B cell (primary cell): ENCODE data around the gene SMAP1. TPM values are rescaled to one million over a fixed set of nuclear protein-coding genes. Genes with fewer than 3 reads are reported as not detected.

Experiments
- ATAC-seq: fragments of 200-7000 bp; cut with Tn5 transposase; one replicate; pipeline ENCODE4 v1.10.0; 2021; ENCODE audit warnings: low read depth, mild to moderate bottlenecking, moderate number of reproducible peaks, moderate library complexity
- CTCF ChIA-PET: fragments of 350-600 bp; sonication (Branson Sonifier 250); formaldehyde crosslinking; loops from one replicate; lab custom pipeline; 2021; ENCODE audit warnings: antibody characterized with exemption, inconsistent platforms; lab: Charles Lee
- POLR2A ChIA-PET: fragments of 350-600 bp; sonication (Branson Sonifier 250); formaldehyde crosslinking; loops from one replicate; lab custom pipeline; 2021; ENCODE audit warnings: antibody characterized with exemption; lab: Charles Lee
- DNase-seq: peaks from one replicate; pipeline ENCODE4 v3.0.0; 2013
- H2AFZ ChIP-seq: 2 replicates; pipeline ENCODE4 v1.6.1; 2012; ENCODE audit warnings: mild to moderate bottlenecking, low read depth, low read length; ENCODE audit not compliant: insufficient read depth, poor library complexity, severe bottlenecking
- H3K27ac ChIP-seq, 2 donors: 1 replicate in 1 of 2; 2 replicates in 1 of 2; pipeline ENCODE4 v1.5.1; 2012 to 2013; ENCODE audit warnings: low read length in 2 of 2, mild to moderate bottlenecking in 2 of 2, moderate library complexity in 1 of 2
- H3K27me3 ChIP-seq, 4 experiments: fragments of 200-600 bp in 1 of 4; sonication (generic) in 1 of 4; replicated peaks in 1 of 4; 1 replicate in 2 of 4; 2 replicates in 2 of 4; pipeline versions ENCODE4 v1.6.1 to v1.7.0; 2013 to 2016; ENCODE audit warnings: low read length in 3 of 4, mild to moderate bottlenecking in 2 of 4, mixed read lengths in 1 of 4, moderate library complexity in 1 of 4; ENCODE audit not compliant: insufficient read depth in 4 of 4, control insufficient read depth in 3 of 4; ENCODE audit errors: control extremely low read depth in 1 of 4
- H3K36me3 ChIP-seq, 2 experiments: replicated peaks in 1 of 2; 1 replicate in 1 of 2; 2 replicates in 1 of 2; pipeline versions ENCODE4 v1.6.1 to v1.7.1; 2013; ENCODE audit warnings: low read length in 1 of 2; ENCODE audit not compliant: insufficient read depth in 2 of 2, control insufficient read depth in 1 of 2; ENCODE audit errors: control extremely low read depth in 1 of 2, extremely low read depth in 1 of 2
- H3K4me1 ChIP-seq, 2 donors: fragments of 200-600 bp in 1 of 2; sonication (generic) in 1 of 2; 1 replicate in 1 of 2; 2 replicates in 1 of 2; pipeline versions ENCODE4 v1.5.1 to v1.6.1; 2013 to 2017; ENCODE audit warnings: low read length in 2 of 2; ENCODE audit not compliant: control insufficient read depth in 2 of 2, insufficient read depth in 2 of 2
- H3K4me2 ChIP-seq: replicated peaks from 2 replicates; pipeline ENCODE3; 2012; ENCODE audit warnings: mild to moderate bottlenecking, low read depth, low read length; ENCODE audit not compliant: poor library complexity, severe bottlenecking
- H3K4me3 ChIP-seq, 5 experiments: fragments of 200-600 bp in 1 of 5; sonication (generic) in 1 of 5; 1 replicate in 3 of 5; 2 replicates in 2 of 5; pipeline versions ENCODE4 v1.5.1 to v1.7.0; 2011 to 2016; ENCODE audit warnings: low read length in 4 of 5, mild to moderate bottlenecking in 4 of 5, low read depth in 2 of 5, control low read depth in 1 of 5, moderate library complexity in 1 of 5; ENCODE audit not compliant: insufficient read depth in 1 of 5; ENCODE audit errors: control extremely low read depth in 1 of 5, extremely low read depth in 1 of 5
- H3K79me2 ChIP-seq: fragments of 200-600 bp; sonication (generic); one replicate; pipeline ENCODE4 v1.6.0; 2016; ENCODE audit warnings: low read length; ENCODE audit not compliant: control insufficient read depth, insufficient read depth
- H3K9ac ChIP-seq: fragments of 200-600 bp; sonication (generic); 2 replicates; pipeline ENCODE4 v1.6.1; 2017; ENCODE audit warnings: mild to moderate bottlenecking, low read length, moderate library complexity
- H3K9me3 ChIP-seq, 3 donors: one replicate each; pipeline versions ENCODE4 v1.6.1 to v1.7.1; 2013; ENCODE audit warnings: low read length in 2 of 3; ENCODE audit not compliant: control insufficient read depth in 2 of 3, insufficient read depth in 1 of 3; ENCODE audit errors: control extremely low read depth in 1 of 3
- H4K20me1 ChIP-seq: 2 replicates; pipeline ENCODE4 v1.6.0; 2012; ENCODE audit warnings: mild to moderate bottlenecking, low read length; ENCODE audit not compliant: insufficient read depth, control insufficient read depth, poor library complexity, severe bottlenecking
- H3K27ac Mint-ChIP-seq: one replicate; pipeline ENCODE4 v1.8.0; 2021; ENCODE audit warnings: mixed read lengths
- H3K27me3 Mint-ChIP-seq: one replicate; pipeline ENCODE4 v1.8.0; 2021; ENCODE audit warnings: mixed read lengths
- H3K4me1 Mint-ChIP-seq: one replicate; pipeline ENCODE4 v1.8.0; 2021; ENCODE audit warnings: mixed read lengths
- H3K4me3 Mint-ChIP-seq: one replicate; pipeline ENCODE4 v1.8.0; 2021; ENCODE audit warnings: mixed read lengths
- H3K9me3 Mint-ChIP-seq: one replicate; pipeline ENCODE4 v1.8.0; 2022; ENCODE audit warnings: mixed read lengths; ENCODE audit not compliant: insufficient read depth
- CTCF ChIP-seq: fragments of 200-600 bp; IDR thresholded peaks from one replicate; pipeline ENCODE4 v1.8.0; 2022; ENCODE audit warnings: antibody characterized with exemption, mild to moderate bottlenecking
- EZH2 ChIP-seq: IDR thresholded peaks from 2 replicates; pipeline ENCODE4 v1.6.1; 2012; ENCODE audit warnings: borderline replicate concordance, low read depth, mild to moderate bottlenecking, moderate library complexity, low read length; ENCODE audit not compliant: insufficient read depth, poor library complexity, severe bottlenecking
- WGBS: methylation state at CpG from one replicate; pipeline ENCODE4 v1.1.5; 2013; ENCODE audit warnings: missing lambda C conversion rate; ENCODE audit not compliant: insufficient coverage; 5-methylcytosine and 5-hydroxymethylcytosine counted together
- intact Hi-C: fragments of 100-400 bp; cut with micrococcal nuclease; formaldehyde crosslinking; loops from one replicate; pipeline ENCODE4 v1.10.0; 2022
- polyA plus RNA-seq: library from polyadenylated mRNA; depleted of rRNA; stranded (reverse); fragments of >200 nt; gene quantifications from 2 replicates; pipeline ENCODE4 v1.2.3, GENCODE V29; 2012
- total RNA-seq, 2 donors: library from RNA; stranded (reverse); fragments of 120-200 nt in 1 of 2; gene quantifications; 1 replicate in 1 of 2; 2 replicates in 1 of 2; pipeline versions ENCODE4 v1.2.3 to v1.2.4, GENCODE V29; 2013 to 2022

SMAP1 gene
- total and polyA plus RNA-seq, 2 donors (not counting 1 experiment from before 2014, with no cell fraction given) = 11.0 to 21.7 TPM

GRCh38 chr6:70706491-70707123 is 38.9 kb downstream of the SMAP1 start:
- DNase-seq (peak; percentile 62), ATAC-seq (no peak)
- H3K4me1 ChIP-seq = no peaks in the 10 kb centered on the region
- H3K4me2 ChIP-seq = no peak overlapping the region
- H3K9me3 Mint-ChIP-seq = no peaks in the 10 kb centered on the region
- no peaks in the 10 kb centered on the region for H3K27me3 ChIP-seq
- ChIA-PET POLR2A (no interaction called here), CTCF (interaction anchor here (0.6 to 6.1 kb wide), 26 partner anchors 9 to 485 kb away, joined by 3 to 174 read pairs (median 4); partner anchors contain the start of genes B3GAT2 and SDHAF4)
- H3K9ac ChIP-seq = no peak overlapping the region
- H3K27me3 Mint-ChIP-seq = no peaks in the 10 kb centered on the region
- H3K4me3 ChIP-seq = no peak overlapping the region
- H3K9me3 ChIP-seq = no peaks in the 10 kb centered on the region
- intact Hi-C loops = loop anchor here (1.0 to 2.0 kb wide), 2 partner anchors 178 to 306 kb away; no protein-coding TSS in a partner anchor
- no peak overlapping the region for H3K27ac Mint-ChIP-seq
- peaks cover 19% of the 10 kb centered on the region for H4K20me1 ChIP-seq
- H3K4me1 Mint-ChIP-seq = peaks cover 23% of the 10 kb centered on the region
- no CpG with 5 or more reads among the region's 3 CpGs for WGBS
- H3K36me3 ChIP-seq = no peaks in the 10 kb centered on the region
- no peak overlapping the region for H3K27ac ChIP-seq
- TF ChIP-seq EZH2 = no peak
- peak; percentile 97 for TF ChIP-seq CTCF
- H3K79me2 ChIP-seq = peaks cover 72% of the 10 kb centered on the region
- no peak overlapping the region for H2AFZ ChIP-seq
- H3K4me3 Mint-ChIP-seq = no peak overlapping the region

GRCh38 chr6:70707893-70708292 is 40.2 kb downstream of the SMAP1 start:
- CTCF ChIA-PET = interaction anchor here (0.5 to 6.1 kb wide), 20 partner anchors 9 to 890 kb away, joined by 3 to 174 read pairs (median 4); partner anchors contain the start of gene B3GAT2

More at GRCh38 chr6:70707893-70708292, 40.2 kb downstream of the SMAP1 start:
- Histone ChIP-seq H3K79me2 (peaks cover 68% of the 10 kb centered on the region), H2AFZ (no peak overlapping the region), H3K9ac (no peak overlapping the region), H3K27ac (no peak overlapping the region), H3K4me2 (no peak overlapping the region), H4K20me1 (peaks cover 21% of the 10 kb centered on the region), H3K4me1 (peaks cover 2 to 6% of the 10 kb centered on the region in 2 donors), H3K4me3 (no peak overlapping the region), H3K27me3 (no peaks in the 10 kb centered on the region), H3K9me3 (no peaks in the 10 kb centered on the region), H3K36me3 (no peaks in the 10 kb centered on the region)
- H3K4me3 Mint-ChIP-seq = no peak overlapping the region
- no peaks in the 10 kb centered on the region for H3K27me3 Mint-ChIP-seq
- no peak overlapping the region for H3K27ac Mint-ChIP-seq
- DNase-seq (no peak), ATAC-seq (no peak)
- WGBS = 100% methylated on average over 1 of the region's 2 CpGs
- peaks cover 25% of the 10 kb centered on the region for H3K4me1 Mint-ChIP-seq
- no peaks in the 10 kb centered on the region for H3K9me3 Mint-ChIP-seq
- POLR2A ChIA-PET = no interaction called here
- TF ChIP-seq CTCF = no peak
- TF ChIP-seq EZH2 = no peak
- intact Hi-C loops = loop anchor here (2.0 kb wide), 1 partner anchor 305 kb away; no protein-coding TSS in a partner anchor
